ENCODE data around the gene MPI. TPM values are rescaled to one million over a fixed set of nuclear protein-coding genes. Genes with fewer than 3 reads are reported as not detected.

The MPI gene
- total RNA-seq, 1 experiment from 2014 or later = 57.5 TPM

DNA sequence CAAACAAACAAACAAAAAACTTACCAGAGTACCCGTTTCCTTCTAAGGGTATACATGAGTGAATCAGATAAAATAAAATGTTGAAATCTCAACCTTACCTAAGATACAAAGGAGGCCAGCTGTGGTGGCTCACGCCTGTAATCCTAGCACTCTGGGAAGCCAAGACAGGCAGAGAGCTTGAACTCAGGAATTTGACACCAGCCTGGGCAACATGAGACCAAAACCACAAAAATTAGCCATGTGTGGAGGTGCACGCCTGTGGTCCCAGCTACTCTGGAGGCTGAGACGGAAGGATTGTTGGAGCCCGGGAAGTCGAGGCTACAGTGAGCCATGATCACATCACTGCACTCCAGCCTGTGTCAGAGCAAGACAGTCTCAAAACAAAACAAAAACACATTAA is 27.8 kb downstream of the MPI start:
- Histone ChIP-seq H4K20me1 (ENCODE audit: control insufficient read depth, insufficient read depth, insufficient read length) (no peaks in the 10 kb centered on the region), H4K5ac (ENCODE audit: insufficient read length, low read depth, low read length) (no peak overlapping the region), H3K4me1 (ENCODE audit: insufficient read depth, low read length) (no peaks in the 10 kb centered on the region), H3K27me3 (ENCODE audit: insufficient read depth, low read length) (no peaks in the 10 kb centered on the region), H4K8ac (replicated peaks; ENCODE audit: insufficient read length, low read depth, low read length) (no peak overlapping the region), H2BK20ac (ENCODE audit: low read depth, low read length, poor library complexity, severe bottlenecking) (no peak overlapping the region), H3K79me2 (ENCODE audit: insufficient read depth, low read length) (no peaks in the 10 kb centered on the region), H2BK120ac (ENCODE audit: low read depth, low read length, poor library complexity, severe bottlenecking) (no peak overlapping the region), H3K18ac (ENCODE audit: insufficient read length, low read depth, low read length) (no peak overlapping the region), H3K79me1 (ENCODE audit: insufficient read depth, low read depth, low read length, poor library complexity, severe bottlenecking) (no peaks in the 10 kb centered on the region), H3K23me2 (ENCODE audit: insufficient read length, low read depth, low read length, poor library complexity, severe bottlenecking) (no peaks in the 10 kb centered on the region), H3K4me2 (ENCODE audit: insufficient read depth, insufficient read length, low read length) (no peak overlapping the region), H2AK5ac (ENCODE audit: insufficient read length, low read length) (no peak overlapping the region), H2BK12ac (ENCODE audit: insufficient read length, low read depth, low read length) (no peak overlapping the region), H3K9ac (ENCODE audit: extremely low read depth, insufficient read length, low read length) (no peak overlapping the region), H2BK15ac (ENCODE audit: low read depth, low read length) (no peak overlapping the region), H4K91ac (ENCODE audit: insufficient read length, low read depth, low read length) (no peak overlapping the region), H3K14ac (ENCODE audit: insufficient read depth, low read length) (no peak overlapping the region), H3K23ac (ENCODE audit: insufficient read length, low read depth, low read length) (no peak overlapping the region), H2AFZ (ENCODE audit: low read length) (no peak overlapping the region), H3K27ac (ENCODE audit: insufficient read length, low read depth, low read length) (no peak overlapping the region), H3K9me3 (ENCODE audit: control insufficient read depth, low read depth, low read length) (no peaks in the 10 kb centered on the region), H3K4ac (ENCODE audit: low read depth, low read length) (no peak overlapping the region), H3T11ph (ENCODE audit: low read length) (no peak overlapping the region), H3K56ac (ENCODE audit: insufficient read length, low read depth, low read length) (no peak overlapping the region), H2BK5ac (ENCODE audit: insufficient read length, low read length) (no peak overlapping the region)
- H3K27ac Mint-ChIP-seq = no peak overlapping the region
- H3K27me3 Mint-ChIP-seq (ENCODE audit: low read depth) = no peaks in the 10 kb centered on the region
- no peak for TF ChIP-seq CTCF (conservative IDR thresholded peaks at IDR 0.05)
- H3K36me3 Mint-ChIP-seq (ENCODE audit: insufficient read depth in 1 of 3, low read depth in 3 of 3) = peaks cover 47 to 87% (median 65%) of the 10 kb centered on the region in 3 experiments
- H3K9me3 Mint-ChIP-seq = no peaks in the 10 kb centered on the region
- WGBS (ENCODE audit: extremely low coverage, insufficient read length, low lambda C conversion rate) = no CpG with 5 or more reads among the region's 6 CpGs
- no peaks in the 10 kb centered on the region for H3K4me1 Mint-ChIP-seq
- DNase-seq = no peak
- no peak overlapping the region for H3K4me3 Mint-ChIP-seq
